Medulla oblongata (tissue), 1 donor: ENCODE data around the gene LIN28B.
"Not testable (repeated sequence)": the region's sequence is repeated elsewhere in the genome, so short reads cannot be mapped to it uniquely, and the experiment has no call there.

ENCODE experiments used
- DNase-seq: peaks from one replicate; pipeline ENCODE4 v3.0.0-alpha.2; 2015; ENCODE audit errors: extremely low spot score

The LIN28B gene

DNA sequence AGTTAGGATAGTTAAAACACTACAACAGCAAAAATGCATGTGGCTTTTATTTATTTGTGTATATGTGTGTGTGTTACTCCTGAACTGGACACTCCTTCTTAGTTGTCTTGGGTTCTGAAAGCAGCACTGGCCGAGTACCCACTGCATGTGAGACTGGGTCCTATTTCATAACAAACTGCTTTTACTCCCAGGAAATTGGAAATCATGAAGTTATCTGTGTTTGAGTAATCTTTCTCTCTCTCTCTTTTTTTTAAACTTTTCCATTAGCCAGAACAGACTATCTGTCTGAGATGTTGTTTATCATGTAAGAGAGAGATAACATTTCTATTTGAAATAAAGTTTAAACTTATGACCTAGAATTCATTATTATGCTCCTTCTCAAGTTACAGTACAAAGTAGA, 110.4 kb downstream of the LIN28B start:
- DNase-seq: no peak

DNA sequence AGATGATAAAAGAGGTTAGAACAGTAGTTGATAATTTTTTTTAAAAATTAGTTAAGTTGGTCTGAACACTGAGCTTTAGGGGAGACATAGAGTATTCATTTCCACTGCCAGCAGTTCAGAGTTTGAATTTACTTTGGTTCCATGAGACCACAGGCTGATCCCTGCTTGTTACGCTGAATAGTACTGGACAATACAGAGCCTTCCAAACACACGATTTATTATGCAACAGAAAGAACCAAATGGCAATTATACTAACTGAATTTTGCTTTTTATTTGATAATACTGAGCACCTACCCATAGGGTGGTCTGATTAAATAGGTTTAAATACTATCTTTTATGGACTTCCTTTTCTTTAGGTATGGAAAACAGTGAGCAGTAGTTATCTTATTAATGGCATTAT, 111.5 kb downstream of the LIN28B start:
- DNase-seq: no peak

DNA sequence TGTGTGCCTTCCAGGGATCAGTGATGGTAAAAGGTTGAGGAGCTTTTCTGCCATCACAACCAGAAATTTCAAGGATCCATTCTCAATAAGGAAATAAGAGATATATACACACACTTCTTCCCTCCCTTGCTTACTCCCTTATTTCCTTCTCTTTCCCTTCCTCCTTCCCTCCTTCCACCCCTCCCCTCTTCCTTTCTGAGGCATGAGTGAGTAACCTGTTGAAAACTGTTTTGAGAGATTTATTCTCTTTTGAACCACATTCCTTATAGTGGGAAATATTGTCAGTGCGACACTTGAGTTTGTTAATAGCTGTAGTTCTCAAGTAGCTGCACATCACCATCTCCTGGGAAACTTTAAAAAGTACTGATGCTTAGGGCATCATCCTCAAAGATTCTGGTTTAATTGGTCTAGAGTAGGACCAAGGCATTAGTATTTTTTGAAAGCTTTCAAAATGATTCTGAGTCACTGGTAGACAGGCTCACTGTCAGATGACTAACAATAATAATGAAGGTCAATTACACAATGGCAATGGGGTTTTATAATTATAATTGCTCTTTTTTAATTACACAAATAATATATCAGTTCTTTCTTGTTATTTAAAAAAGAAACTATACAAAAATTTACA, 113.0 kb downstream of the LIN28B start:
- DNase-seq: no peak

DNA sequence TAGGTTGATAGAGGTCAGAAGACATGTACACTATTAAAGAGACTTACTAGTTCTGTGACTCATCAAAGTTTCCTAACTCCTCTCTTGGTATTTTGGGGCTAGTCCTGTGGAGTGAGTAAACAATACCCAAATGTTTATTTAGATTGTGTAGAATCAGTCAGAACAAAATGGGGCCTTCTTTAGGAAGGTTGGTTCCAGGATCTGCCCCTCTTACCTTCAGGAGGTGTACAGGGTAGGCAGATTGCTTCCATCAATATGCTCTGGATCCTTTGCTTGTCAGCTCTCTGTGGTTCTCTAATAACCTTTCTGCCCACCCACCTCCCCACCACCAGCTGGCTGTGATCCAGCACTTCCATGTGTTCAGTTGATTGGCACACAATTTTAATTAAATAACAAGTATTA, 115.9 kb downstream of the LIN28B start:
- DNase-seq: no peak

DNA sequence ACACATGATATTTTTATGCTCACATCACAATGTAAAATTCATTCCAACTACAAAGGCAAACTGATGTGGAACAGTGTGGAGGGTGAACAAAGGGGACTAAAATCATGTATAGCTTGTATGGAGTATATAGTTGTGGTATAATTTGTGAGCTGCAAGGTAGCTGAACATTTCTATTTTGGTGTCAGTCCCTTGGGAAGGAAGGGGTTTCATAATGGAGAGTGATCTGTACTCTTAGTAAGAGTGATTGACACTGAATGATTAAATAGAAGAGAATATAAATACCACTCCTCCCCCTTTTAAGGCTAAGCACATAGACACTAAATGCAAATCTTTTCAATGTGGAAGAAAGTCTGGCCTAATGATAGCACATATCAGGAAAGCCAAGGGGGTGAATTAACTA, 118.3 kb downstream of the LIN28B start:
- DNase-seq: no peak

DNA sequence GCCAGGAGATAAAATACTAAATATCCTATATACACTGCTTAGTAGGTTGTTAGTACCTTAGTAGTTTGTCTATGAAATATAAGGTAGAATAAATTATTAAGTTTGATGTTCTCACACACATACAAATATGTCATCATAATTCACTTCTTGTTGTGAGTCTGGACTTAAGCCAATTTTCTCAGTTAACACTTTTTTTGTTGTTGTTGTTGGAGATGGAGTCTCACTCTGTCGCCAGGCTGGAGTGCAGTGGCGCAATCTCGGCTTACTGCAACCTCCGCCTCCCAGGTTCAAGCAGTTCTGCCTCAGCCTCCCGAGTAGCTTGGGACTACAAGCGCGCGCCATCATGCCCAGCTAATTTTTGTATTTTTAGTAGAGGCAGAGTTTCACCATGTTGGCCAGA, 119.5 kb downstream of the LIN28B start:
- DNase-seq: not testable (repeated sequence)

DNA sequence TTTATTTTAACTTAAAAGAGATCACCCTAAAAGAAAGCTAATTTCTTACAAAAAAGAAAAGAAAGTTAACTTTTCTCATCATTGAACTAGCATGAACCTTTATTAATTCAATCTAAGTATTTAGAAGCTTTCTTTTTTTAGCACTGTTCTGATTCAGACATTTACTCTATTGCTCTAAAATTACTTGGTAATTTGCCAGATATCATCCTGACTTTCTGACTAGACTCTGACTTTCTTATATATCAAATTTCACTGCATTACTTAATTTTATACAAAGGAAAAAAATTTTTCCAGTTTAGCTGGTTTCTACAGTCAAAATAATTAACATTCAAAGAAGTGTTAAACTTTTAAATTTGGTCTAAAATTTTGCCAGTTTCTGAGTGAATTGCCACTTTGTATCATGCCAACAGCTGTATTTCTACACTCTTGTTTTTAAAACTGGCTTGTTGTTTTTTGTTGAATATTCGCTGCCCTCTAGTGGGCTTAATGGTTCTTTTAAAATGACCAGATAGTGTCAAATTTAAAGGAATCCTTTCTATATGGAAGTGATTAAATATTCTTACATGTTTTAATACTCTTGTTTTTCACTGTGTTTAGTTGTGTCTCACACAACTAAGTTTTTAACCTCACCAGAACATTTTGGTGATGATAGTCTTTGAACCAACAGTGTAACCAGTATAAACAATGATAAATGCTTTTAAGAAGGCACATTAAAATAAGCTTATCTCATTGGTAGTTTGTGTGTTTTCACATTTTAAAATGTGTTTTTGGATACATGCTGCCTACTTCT, 120.9 kb downstream of the LIN28B start:
- peak; percentile 78 for DNase-seq

DNA sequence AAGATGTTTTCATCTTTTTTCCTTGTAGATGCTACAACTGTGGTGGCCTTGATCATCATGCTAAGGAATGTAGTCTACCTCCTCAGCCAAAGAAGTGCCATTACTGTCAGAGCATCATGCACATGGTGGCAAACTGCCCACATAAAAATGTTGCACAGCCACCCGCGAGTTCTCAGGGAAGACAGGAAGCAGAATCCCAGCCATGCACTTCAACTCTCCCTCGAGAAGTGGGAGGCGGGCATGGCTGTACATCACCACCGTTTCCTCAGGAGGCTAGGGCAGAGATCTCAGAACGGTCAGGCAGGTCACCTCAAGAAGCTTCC, 121.4 kb downstream of the LIN28B start:
- no peak for DNase-seq

DNA sequence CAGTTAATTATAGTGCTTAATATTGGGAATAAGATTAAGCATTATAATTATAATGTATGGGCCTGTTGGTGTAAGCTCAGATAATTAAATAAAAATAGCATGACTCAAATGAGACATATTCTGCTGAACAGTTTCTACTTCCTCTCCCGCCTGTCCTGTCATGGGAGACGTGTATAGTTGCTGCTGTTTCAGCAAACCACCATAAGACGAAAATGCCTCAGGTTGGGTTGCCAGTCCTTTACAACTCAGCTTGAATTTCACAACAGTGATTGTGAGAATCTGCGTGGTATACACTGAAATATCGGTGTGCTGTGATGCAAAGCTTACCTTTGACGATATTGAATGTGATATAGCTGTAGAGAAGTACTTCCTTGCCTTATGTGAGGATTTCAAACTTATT, 123.4 kb downstream of the LIN28B start:
- no peak for DNase-seq

DNA sequence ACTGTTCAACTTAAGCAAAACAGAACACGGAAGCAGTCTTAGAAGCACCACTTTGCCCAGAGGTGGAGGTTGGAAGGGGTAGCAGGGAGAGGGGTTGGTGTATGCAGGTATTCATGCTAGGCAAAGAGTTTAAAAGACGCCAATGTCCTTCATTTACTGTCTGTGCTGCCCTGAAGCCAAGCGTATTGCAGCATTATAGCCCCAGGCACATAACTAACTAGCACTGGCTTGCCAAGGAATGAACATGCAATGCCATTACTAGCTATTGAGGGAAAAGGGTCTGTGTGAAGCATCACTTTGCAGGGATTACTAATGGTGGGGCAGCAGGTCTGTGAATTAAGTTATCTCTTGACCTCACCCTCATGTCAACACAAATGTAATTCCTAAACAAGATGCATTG, 124.8 kb downstream of the LIN28B start:
- not testable (repeated sequence) for DNase-seq

DNA sequence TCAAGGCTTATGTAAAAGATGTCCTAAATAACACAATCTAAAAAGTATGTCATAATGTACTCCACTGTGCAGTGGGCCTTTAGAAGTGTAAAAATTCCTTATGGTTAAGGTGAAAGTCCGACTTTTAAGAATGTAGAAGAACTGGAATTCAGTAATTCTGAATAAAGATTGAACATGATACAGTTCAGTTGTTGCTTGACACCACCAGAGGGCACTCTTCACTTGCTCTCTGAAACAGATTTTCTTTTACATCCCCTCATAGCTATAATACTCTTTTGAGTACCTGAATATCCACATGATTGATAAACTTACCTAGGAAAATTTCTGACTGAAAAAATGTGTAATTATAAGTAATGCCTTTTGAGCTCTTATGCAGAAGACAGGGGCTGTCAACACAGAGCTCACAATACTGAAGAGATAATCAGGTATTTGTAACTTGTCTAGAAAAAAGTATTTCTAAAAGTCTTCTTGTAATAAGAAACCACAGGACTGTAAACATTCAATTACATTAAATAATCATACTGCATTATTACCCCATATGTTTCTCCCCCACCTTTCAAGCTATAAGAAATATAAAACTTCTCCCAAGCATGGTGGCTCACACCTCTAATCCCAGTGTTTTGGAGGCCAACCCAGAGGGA, 130.8 kb downstream of the LIN28B start:
- DNase-seq: peak; percentile 78

DNA sequence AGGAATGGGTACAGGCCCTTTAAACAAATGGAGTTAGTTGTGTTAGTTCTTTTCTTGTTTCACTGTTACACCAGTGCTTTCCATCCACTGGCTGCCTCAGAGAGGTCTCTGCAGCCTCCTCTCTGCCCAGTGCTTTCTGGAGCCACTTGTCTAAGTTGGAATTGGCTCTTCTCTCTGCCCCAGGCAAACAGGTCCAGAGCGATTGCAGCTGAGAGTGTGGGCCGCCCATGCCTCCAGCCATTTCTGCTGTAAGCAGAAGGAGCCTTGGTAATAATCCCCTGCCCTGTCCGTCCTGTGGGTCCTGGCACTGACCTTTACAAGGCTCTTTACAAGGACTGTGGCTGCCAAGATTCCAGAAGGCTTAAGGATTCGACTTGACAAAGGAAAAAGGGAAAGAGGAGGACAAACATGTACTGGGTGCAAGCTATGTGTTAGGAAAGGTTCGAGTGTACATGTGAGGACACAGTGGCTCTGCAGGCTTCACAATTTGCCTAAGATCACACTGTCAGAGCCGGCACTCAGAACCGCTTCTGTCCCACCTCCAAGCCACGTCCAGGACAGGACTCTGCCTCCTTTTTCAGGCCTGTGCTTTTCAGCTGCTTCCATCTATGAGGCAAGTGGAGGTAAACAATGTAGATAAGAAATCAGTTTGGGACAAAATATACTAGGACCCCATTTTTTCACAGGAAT, 134.4 kb downstream of the LIN28B start:
- no peak for DNase-seq

DNA sequence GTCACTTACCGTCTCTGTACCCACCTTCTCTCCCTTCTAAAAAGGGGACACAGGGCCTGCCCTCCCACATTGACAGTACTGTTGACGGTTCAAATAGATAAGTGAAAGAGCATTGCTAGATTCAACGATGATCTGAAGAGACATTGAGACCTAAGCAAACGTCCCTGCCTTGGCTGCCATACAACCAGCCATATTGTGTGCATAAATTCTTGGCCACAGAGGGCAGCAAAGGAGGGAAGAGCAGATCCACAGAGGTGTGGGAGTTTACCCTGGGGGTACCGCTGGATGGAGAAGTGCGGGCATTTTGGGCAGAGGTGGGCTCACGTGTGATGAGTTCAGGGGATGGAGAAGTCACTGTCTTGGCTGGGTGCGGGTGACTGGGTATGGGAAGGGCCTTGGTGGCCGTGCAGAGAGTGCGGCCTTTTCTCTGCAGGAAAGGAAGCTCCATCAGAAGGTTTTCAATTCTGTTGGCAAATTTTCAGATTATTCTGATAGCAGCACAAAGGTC, 137.3 kb downstream of the LIN28B start:
- DNase-seq: no peak

DNA sequence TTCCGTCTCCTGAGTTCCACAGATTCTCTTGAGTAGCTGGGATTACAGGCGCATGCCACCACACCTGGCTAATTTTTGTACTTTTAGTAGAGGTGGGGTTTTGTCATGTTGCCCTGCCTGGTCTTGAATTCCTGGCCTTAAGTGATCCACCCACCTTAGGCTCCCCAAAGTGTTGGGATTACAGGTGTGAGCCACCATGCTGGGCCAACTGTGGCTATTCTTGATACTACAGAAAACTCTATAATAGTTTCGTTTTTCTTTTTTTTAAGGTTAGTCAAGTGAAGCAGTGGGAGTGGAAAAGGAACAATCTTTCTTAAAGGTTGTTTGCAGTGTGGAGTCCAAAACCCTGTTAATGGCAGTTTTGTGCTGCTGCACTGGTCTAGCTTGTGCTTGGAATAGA, 138.2 kb downstream of the LIN28B start:
- no peak for DNase-seq

DNA sequence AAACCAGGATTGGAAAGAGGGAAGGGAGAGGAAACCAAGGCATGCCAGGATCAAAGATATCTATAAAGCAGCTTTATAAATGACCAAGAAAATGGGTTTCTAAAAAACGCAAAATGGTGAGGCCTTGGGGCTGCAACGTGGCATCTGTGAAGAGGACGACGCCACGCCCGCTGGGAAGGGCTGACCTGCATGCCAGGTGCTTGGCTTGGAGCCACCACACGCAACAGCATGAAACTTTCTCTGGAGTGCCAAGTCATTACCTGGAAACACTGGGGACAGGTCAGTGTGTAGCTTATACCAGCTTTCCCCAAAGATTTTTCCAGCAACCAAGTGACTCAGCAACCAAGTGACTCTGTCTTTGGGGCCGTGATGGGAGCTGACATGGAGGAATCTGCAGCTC, 140.4 kb downstream of the LIN28B start:
- no peak for DNase-seq

DNA sequence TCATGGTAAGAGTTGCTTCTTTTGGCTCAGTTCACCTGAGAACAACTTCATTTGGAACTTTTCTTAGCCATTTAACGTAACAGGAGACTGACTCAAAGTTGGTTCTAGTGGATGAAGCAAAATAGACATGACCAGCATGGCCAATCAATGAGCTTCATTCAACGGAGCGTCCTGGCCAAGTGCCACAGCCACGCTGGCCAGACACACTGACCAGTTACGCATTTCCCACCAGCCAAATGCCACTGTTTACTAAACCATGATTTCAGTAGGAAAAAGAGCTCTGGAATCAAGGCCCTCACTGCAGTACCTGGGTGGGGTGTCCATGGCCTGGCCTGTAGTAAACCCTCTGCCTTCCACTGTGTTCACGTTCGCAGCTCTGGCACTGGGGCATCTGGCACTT, 142.5 kb downstream of the LIN28B start:
- peak; percentile 68 for DNase-seq

DNA sequence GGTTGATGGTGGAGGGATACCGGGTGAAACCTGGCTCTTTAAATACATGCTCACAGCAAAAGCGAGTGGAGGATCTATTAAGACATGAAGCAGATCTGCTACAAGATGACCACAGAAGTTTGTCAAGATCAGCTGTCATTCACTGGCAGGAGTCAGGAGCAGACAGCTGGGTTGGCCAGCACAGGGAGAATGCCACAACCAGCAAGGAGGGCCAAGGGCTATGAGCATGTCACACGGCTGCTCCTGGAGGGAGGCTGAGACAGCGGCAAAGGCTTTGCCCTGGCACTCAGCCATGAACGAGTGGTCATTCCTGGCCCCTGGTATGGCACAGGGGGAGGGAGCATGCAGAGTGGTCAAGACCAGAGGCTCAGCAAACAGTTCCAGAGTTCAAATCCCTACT, 145.3 kb downstream of the LIN28B start:
- DNase-seq: no peak

DNA sequence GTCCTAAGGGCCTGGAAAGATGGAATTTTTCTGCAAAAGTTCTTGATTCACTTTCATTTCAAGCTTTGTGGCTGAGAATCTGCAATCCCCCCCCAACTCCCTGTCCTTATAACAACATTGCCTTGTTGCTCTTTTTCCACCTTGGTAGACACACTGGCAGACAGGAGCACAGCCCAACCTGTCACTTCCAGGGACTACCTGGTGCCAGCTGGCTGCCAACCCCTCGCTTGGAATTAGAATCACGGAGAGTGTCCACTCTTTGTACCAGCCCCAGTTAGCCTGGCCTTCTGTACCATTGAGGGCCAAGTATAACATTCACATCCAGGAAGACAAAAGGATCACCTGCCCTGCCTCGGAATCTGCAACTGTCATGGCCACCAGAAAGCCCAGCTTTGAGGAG, 148.2 kb downstream of the LIN28B start:
- no peak for DNase-seq

DNA sequence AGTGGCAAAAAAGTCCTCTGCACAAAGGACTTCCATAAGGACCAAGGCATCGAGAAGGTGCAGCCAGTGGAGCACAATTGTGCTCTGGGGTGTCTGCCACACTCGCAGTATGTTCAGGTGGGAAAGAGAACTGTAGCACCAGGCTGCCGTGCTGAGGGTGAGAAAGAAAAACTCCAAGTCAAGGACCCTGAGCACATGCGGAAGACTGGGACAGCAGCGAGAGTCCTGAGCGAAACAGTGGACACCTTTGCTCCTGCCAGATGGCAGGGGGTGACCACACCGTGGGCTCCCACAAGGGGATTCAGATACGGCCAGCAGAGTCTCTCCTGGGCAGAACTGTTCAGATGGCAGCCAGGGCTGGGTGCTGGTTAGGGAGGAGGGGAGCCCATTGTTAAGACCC, 149.4 kb downstream of the LIN28B start:
- DNase-seq: no peak

DNA sequence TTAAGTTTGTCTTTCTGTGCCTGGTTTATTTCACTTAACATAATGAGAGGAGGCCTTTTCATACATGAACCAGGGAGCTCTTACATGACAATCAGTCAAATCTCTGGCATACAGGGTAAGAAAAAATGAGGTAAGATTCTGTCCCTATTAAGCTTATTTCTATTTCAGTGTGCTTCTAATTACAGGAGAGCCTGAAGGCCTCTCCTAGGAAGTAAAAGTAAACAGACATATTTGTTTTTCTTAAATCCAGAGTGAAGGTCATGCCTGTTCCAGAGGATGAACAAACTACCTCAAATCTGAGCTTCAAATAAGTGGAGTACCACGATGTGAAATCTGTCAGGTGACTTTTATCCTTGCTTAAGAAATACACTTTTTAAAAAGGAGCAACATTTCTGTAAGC, 150.3 kb downstream of the LIN28B start:
- no peak for DNase-seq

DNA sequence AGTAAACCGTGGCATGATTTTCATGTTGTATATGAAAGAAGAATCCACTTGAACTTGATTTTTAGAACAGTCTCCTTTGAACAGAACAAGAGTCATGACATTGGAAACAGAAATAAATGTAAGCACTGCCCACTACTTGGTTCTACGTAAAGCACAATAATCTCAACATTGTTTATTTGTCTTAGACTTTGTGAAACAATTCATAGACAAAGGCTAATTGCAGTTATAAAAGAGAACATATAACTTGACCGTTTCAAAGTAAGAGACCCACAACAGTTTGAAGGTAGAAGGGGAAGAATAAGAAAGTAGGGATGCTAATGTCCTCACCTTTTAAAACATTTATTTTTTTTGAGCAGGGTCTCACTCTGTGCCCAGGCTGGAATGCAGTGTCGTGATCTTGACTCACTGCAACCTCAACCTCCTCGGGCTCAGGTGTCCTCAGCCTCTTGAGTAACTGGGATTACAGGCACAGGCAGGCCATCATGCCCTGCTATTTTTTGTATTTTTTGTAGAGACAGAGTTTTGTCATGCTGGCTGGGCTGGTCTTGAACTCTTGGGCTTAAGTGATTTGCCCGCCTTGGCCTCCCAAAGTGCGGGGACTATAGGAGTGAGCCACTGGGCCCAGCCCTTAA, 151.8 kb downstream of the LIN28B start:
- DNase-seq: no peak
